RKO (cell line): Measurements from ENCODE around the gene RAD1.

ENCODE experiments used
- DNase-seq: peaks from one replicate; pipeline ENCODE4 v3.0.0-alpha.2; 2016; ENCODE audit warnings: low spot score

RAD1 gene

GRCh38 chr5:34915856-34916192 is 520 bp upstream of the RAD1 start:
- peak; percentile 21 for DNase-seq

GRCh38 chr5:34914671-34915138 is 599 bp downstream of the RAD1 start:
- DNase-seq, result peak; percentile 67

GRCh38 chr5:34913072-34913471 is 2.2 kb downstream of the RAD1 start:
- DNase-seq, result no peak

GRCh38 chr5:34905564-34905963 is 9.7 kb downstream of the RAD1 start:
- DNase-seq, result no peak

GRCh38 chr5:34903260-34903659 is 12.0 kb downstream of the RAD1 start:
- DNase-seq, result no peak

- no peak for DNase-seq
Observed at GRCh38 chr5:34900652-34901051, 14.7 kb downstream of the RAD1 start.

- DNase-seq, result no peak
Observed at GRCh38 chr5:34899066-34899465, 16.2 kb downstream of the RAD1 start.

- peak; percentile 76 for DNase-seq
Observed at GRCh38 chr5:34898258-34898895, 16.9 kb downstream of the RAD1 start.

- DNase-seq, result no peak
Observed at GRCh38 chr5:34897646-34898045, 17.7 kb downstream of the RAD1 start.

- DNase-seq, result no peak
Observed at GRCh38 chr5:34895641-34896419, 19.5 kb downstream of the RAD1 start.

GRCh38 chr5:34894716-34895115 is 20.6 kb downstream of the RAD1 start:
- DNase-seq, result no peak

- DNase-seq, result no peak
Observed at GRCh38 chr5:34892414-34892813, 22.9 kb downstream of the RAD1 start.

GRCh38 chr5:34891981-34892380 is 23.3 kb downstream of the RAD1 start:
- no peak for DNase-seq

GRCh38 chr5:34889394-34889793 is 25.9 kb downstream of the RAD1 start:
- no peak for DNase-seq

- DNase-seq, result no peak
Observed at GRCh38 chr5:34886392-34887119, 28.7 kb downstream of the RAD1 start.

GRCh38 chr5:34881246-34881645 is 34.1 kb downstream of the RAD1 start:
- DNase-seq, result no peak

- DNase-seq, result no peak
Observed at GRCh38 chr5:34876275-34876674, 39.0 kb downstream of the RAD1 start.

GRCh38 chr5:34870382-34870781 is 44.9 kb downstream of the RAD1 start:
- DNase-seq, result no peak

GRCh38 chr5:34869256-34869655 is 46.0 kb downstream of the RAD1 start:
- DNase-seq, result no peak

- no peak for DNase-seq
Observed at GRCh38 chr5:34868791-34869190, 46.5 kb downstream of the RAD1 start.

GRCh38 chr5:34867660-34868059 is 47.6 kb downstream of the RAD1 start:
- no peak for DNase-seq

- DNase-seq, result no peak
Observed at GRCh38 chr5:34866989-34867471, 48.3 kb downstream of the RAD1 start.

GRCh38 chr5:34865091-34865490 is 50.2 kb downstream of the RAD1 start:
- DNase-seq, result no peak
